Upper lobe of left lung (tissue), 4 donors: ENCODE data around the gene GRB10.

Source experiments
- CTCF ChIP-seq, 6 experiments: fragments of 450-650 bp in 4 of 6; fragments of 200-600 bp in 2 of 6; sonication (generic) in 2 of 6; IDR thresholded peaks; one replicate each; pipeline ENCODE4 v1.5.1; 2016 to 2019; ENCODE audit warnings: antibody characterized with exemption in 6 of 6
- EP300 ChIP-seq, 4 donors: sonication (generic); formaldehyde crosslinking; IDR thresholded peaks; one replicate each; pipeline ENCODE4 v1.5.1; 2017; ENCODE audit warnings: antibody characterized with exemption in 4 of 4, control low read depth in 2 of 4
- POLR2A ChIP-seq, 4 donors: fragments of 450-650 bp; IDR thresholded peaks; one replicate each; pipeline ENCODE4 v1.5.1; 2016 to 2017; ENCODE audit warnings: antibody characterized with exemption in 4 of 4, mild to moderate bottlenecking in 2 of 4

GRCh38 chr7:50699143-50699542 is 83.6 kb downstream of the GRB10 start:
- TF ChIP-seq CTCF (IDR thresholded peaks at IDR 0.05): no peak
- no peak for TF ChIP-seq POLR2A (IDR thresholded peaks at IDR 0.05)
- TF ChIP-seq EP300 (IDR thresholded peaks at IDR 0.05): no peak
